HG03442 (cell line): ENCODE measurements around the gene B3GNT3.

Experiments
- ATAC-seq: cut with Tn5 transposase; IDR thresholded peaks from one replicate; pipeline ENCODE4 v1.9.1; 2021; ENCODE audit warnings: mild to moderate bottlenecking, moderate library complexity; ENCODE audit not compliant: unreplicated experiment

The B3GNT3 gene

DNA sequence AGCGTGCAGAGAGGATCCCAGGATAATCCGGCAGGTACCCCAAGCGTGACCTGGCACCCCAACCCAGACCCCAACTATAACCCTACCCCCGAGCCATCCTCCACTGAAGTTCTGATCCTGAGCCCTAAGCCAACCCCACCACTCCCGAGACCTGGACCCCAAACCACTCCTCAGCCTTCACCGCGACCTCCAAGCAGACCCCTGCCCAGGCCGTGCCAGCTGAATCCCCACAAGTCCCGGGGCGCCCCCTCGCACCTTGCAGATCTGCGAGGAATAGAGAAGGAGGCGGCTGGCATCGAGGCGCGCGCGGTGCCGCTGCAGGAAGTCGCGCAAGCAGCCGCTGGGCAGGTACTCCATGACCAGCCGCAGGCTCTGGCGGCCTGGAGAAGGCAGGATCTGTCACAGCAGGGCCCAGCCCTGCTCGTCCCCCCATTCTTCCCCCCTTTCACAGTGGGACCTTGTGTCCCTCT lies 36.5 kb downstream of the B3GNT3 start:
- no peak for ATAC-seq

DNA sequence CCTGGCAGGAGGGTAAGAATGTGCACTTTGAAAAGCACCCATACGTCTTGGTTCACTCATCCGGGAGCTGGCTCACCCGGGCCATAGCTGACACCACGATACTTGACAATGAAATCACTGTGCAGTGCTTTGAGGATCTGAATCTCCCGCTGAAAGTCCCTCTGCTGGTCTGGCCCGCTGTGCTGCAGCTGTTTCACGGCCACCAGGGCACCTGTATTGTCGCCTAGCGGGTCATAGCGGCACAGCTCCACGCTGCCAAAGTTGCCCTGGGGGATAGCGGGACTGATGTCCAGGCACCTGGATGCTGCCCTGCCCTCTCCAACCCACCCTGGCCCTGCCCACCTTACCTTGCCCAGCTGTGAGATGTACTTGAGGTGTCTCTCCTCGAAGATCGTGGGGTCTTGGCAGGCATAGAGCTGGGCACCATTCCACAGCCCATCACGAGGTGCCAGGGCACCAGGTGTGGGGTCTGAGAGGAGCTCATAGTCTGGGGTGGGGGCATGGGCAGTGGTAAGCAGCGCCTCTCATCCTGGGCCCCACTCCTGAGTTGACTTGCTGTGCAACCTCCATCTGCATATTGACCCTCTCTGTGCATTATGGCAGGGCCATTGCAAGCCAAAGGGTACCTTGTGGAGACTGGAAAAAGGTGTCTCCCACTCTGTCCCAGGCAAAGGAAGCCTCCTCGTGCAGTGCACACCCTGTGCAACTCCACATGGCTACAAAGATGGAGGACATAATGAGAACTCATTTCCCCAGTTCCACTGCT lies 37.7 kb downstream of the B3GNT3 start:
- no peak for ATAC-seq

GRCh38 chr19:17834350-17835181 lies 39.6 kb downstream of the B3GNT3 start:
- no peak for ATAC-seq

DNA sequence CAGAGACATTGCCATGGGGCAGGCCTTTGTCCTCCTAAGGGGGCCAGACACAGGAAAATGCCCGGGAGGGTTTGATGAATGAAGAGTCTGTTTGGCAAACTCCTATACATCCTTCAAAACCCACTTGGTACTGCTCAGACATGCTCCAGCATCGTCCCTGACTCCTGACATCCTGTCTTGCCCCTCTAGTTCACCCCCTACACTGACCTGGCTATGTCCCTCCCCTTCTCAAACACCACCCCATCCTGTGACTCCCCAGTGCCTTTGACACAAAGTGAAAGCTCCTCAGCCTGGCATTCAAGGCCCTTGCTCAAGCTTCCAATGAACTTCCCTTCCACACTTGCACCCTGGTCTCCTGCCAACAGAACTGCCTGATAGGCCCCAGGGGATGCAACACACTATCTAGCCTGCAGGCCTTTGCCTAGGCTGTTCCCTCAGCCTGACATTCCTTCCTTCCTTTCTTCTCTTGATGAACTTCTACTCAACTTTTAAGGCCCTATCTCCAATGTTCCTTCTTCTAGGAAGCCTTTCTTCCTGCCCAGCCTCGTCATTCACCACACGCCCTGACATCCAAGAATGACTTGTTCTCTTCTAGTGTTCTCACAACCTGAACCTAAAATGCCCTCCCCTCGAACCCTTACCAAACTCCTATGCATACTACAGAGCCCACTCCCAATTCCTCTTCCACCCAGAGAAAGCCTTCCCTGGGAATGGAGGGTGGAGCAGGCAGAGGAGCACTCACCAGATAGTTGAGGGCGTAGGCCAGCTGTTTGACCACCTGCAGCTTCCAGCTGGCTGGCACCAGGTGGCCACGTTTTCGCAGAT lies 40.5 kb downstream of the B3GNT3 start:
- no peak for ATAC-seq

DNA sequence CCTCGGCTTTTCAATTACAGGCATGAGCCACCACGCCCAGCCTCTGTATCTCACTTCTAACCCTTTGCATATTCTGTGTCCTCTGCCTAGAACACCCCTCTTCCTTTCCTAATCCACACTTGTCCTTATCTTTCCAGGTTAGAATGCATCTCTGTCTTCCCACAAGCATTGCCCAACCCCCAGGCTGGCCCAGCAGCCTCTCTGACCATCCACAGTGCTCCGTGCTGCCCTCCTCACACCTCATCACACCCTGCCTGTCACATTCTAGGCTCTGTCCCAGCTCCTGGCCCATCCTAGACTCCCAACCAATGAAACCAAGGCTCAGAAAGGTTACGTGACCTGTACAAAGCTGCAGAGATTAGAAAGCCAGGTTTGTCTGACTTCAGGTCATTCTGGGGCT lies 41.6 kb downstream of the B3GNT3 start:
- no peak for ATAC-seq

- no peak for ATAC-seq
Observed at GRCh38 chr19:17837972-17838371, 43.0 kb downstream of the B3GNT3 start.

DNA sequence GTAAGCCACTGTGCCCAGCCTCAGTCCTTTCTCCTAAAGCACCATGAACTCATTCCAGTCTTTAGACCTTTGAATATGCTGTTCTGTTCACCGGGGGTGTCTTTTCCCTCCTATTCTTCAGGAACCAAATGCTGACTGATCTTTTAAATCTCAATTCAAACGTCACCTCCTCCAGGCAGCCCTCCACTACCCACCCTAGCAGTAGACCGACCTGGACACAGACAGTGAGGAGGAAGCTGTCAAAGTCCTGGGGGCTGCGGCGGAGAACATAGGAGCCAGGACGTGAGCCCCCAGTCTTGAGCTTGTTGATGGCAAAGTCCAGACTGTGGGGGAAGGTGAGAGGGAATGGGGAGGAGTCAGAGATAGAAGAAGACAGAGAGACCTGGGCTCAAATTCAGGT lies 45.1 kb downstream of the B3GNT3 start:
- no peak for ATAC-seq

GRCh38 chr19:17841371-17841809 lies 46.5 kb downstream of the B3GNT3 start:
- no peak for ATAC-seq

- no peak for ATAC-seq
Observed at GRCh38 chr19:17841810-17842662, 47.1 kb downstream of the B3GNT3 start.

- ATAC-seq = no peak
Observed at GRCh38 chr19:17842663-17843291, 47.8 kb downstream of the B3GNT3 start.

DNA sequence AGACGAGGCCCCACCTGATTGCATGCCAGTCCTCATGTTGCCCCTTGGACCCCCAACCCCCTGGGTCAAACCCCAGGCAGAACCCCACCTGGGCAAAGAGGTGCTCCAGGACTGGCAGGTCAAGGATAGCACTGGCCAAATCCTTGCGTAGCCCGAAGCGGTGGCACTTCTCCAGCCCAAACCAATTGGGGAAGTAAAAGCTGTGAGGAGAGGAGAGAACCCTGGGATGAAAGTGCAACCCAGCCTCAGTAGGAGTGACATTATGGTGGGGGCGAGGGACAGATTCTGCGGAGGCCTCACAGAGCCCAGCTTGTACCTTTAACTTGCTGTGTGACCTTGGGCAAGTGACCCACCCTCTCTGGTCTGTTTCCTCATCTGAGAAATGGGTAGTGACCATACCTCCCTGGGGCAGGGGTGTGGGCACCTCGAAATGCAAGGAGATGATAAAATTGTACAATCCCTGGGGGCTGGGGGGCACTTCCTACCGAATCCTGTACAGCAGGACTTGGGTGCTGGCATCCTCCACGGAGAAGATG lies 48.4 kb downstream of the B3GNT3 start:
- no peak for ATAC-seq

DNA sequence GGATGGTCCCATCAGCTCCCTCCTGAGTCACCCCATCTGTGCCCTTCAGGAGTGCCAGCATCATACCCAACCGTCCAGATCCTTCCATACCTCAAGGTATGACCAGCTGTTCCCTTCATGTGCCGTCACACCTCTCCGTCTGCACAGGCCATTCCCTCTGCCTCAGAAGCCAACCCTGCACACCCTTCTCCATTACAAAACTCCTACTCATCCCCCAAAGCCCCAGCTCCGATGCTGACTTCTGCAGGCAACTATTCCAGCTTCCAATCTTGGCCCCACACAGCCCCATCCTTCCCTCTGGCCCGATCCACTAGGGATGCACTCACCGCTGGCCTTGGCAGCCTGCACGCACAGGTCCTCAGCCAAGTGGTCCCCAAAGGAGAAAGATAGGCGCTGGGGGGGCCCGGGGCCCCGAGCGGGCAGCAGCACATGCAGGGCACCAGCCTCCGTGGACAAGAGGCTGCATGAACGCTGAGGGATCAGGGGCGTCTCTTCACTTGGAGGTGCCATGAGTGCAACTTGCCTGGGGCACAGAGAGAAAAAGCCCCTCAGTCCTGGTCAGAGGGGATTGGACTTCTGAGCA lies 49.1 kb downstream of the B3GNT3 start:
- no peak for ATAC-seq

- ATAC-seq = no peak
Observed at GRCh38 chr19:17846146-17846545, 51.2 kb downstream of the B3GNT3 start.

- ATAC-seq = peak; percentile 59
Observed at GRCh38 chr19:17847538-17848366, 52.8 kb downstream of the B3GNT3 start, which contains the start of gene JAK3. Gene JAK3 (minus strand): TSS chr19:17847982. CDS start chr19:17844417, 3,565 bp downstream.

DNA sequence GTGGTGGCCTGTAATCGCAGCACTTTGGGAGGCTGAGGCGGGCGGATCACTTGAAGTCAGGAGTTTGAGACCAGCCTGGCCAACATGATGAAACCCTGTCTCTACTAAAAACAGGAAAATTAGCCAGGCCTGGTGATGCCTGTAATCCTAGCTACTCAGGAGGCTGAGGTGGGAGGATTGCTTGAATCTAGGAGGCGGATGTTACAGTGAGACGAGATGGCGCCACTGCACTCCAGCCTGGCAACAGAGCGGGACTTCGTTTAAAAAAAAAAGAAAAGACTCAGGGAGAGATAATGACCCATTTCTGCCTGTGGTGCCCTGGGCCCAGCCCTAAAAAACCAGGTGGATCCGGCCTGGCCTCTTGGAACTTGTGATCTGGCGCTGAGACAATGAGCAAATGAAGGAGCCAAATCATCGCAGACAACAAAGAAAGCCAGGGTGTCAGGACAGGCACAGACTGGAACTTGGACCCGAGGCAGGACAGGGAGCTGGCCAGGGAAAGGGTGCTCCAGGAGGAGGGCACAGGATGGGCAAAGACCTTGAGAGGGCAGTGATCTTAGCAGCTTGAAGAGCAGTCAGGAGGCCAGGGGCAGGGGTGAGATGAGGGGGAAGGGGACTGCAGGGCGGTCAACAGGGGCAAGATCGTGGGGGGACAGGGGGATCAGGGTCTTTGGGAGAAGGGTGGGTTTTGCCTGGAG lies 53.8 kb downstream of the B3GNT3 start:
- ATAC-seq = no peak

DNA sequence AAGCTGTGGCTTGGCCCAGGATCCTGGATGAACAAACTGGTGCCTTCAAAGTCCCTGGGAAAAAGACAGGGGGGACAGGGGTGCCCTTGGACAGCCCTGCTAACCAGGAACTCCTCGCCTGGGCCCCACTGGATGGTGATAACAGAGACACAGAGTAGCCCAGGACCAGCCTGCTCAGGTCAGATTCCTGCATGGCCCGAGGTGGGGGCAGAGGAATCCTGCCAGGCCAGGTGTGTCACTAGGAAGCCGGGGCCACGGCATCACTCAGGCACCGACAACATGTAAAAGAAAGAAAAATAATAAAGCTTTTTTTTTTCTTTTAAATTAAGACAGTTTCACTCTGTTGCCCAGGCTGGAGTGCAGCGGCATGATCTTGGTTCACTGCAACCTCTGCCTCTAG lies 59.1 kb downstream of the B3GNT3 start:
- ATAC-seq = no peak
